ENCODE results near the gene MAP4K2. TPM values are rescaled to one million over a fixed set of nuclear protein-coding genes. Genes with fewer than 3 reads are reported as not detected.
A peak's percentile ranks its signal among the peaks of the same experiment; 100 is the strongest.

Gene MAP4K2
- total and polyA plus RNA-seq, 8 donors, result 2.3 to 66.9 (median 13.4) TPM

GRCh38 chr11:64759722-64760719 lies 43.0 kb downstream of the MAP4K2 start, which contains the start of gene PYGM:
Gene PYGM, minus strand, starts transcription at chr11:64759974. Its CDS starts 76 bp downstream, at chr11:64759898.
- H3K4me3 ChIP-seq, result peak within 1 kb of the TSS; percentile 14 to 35 (median 28)
- no peaks in the 10 kb centered on the region for H3K9me3 ChIP-seq
- peaks cover 29 to 34% (median 32%) of the 10 kb centered on the region in 4 donors for H3K36me3 ChIP-seq
- intact Hi-C loops (cut with DNase I; ENCODE audit: low total_unique reads), result no loop called here
- TF ChIP-seq CTCF (IDR thresholded peaks at IDR 0.05) (no peak), EP300 (IDR thresholded peaks at IDR 0.05) (no peak), POLR2A (IDR thresholded peaks at IDR 0.05) (no peak), POLR2AphosphoS5 (IDR thresholded peaks at IDR 0.05) (peak in 1 of 3 donors; percentile 40)
- peak in 1 of 2 donors; percentile 90 for DNase-seq
- peaks cover 36 to 69% (median 56%) of the 10 kb centered on the region in 4 donors for H3K4me1 ChIP-seq
- H3K27ac ChIP-seq, result peak within 1 kb of the TSS; percentile 6 to 77 (median 61)
- 36 to 51% (median 38%) methylated on average over 21 to 24 of the region's 24 CpGs for WGBS, 5 donors
- H3K27me3 ChIP-seq, result no peaks in the 10 kb centered on the region

GRCh38 chr11:64759131-64759721 lies 43.8 kb downstream of the MAP4K2 start:
- no peaks in the 10 kb centered on the region for H3K9me3 ChIP-seq
- peak overlapping the region; percentile 14 to 35 (median 28) for H3K4me3 ChIP-seq
- H3K27ac ChIP-seq, result peak overlapping the region in 4 of 5 donors; percentile 57 to 77 (median 68)
- 57 to 74% (median 63%) methylated on average over 13 to 21 of the region's 21 CpGs for WGBS, 5 donors
- H3K4me1 ChIP-seq, result peaks cover 29 to 61% (median 48%) of the 10 kb centered on the region in 4 donors
- H3K27me3 ChIP-seq, result no peaks in the 10 kb centered on the region
- DNase-seq, result peak in 1 of 2 donors; percentile 25
- intact Hi-C loops (cut with DNase I; ENCODE audit: low total_unique reads), result no loop called here
- TF ChIP-seq EP300 (IDR thresholded peaks at IDR 0.05), result no peak
- TF ChIP-seq CTCF (IDR thresholded peaks at IDR 0.05), result no peak
- TF ChIP-seq POLR2AphosphoS5 (IDR thresholded peaks at IDR 0.05), result no peak
- TF ChIP-seq POLR2A (IDR thresholded peaks at IDR 0.05), result no peak
- H3K36me3 ChIP-seq, result peaks cover 21 to 26% (median 24%) of the 10 kb centered on the region in 4 donors

- peak in 1 of 2 donors; percentile 7 for DNase-seq
- Histone ChIP-seq H3K4me3 (peak overlapping the region in 1 of 4 donors; percentile 35), H3K9me3 (no peaks in the 10 kb centered on the region), H3K27me3 (no peaks in the 10 kb centered on the region), H3K36me3 (peaks cover 14 to 18% (median 17%) of the 10 kb centered on the region in 4 donors), H3K4me1 (peaks cover 22 to 54% (median 41%) of the 10 kb centered on the region in 4 donors), H3K27ac (peak overlapping the region in 1 of 5 donors; percentile 42)
- no peak for TF ChIP-seq EP300 (IDR thresholded peaks at IDR 0.05)
- TF ChIP-seq CTCF (IDR thresholded peaks at IDR 0.05), result no peak
- no peak for TF ChIP-seq POLR2A (IDR thresholded peaks at IDR 0.05)
- no peak for TF ChIP-seq POLR2AphosphoS5 (IDR thresholded peaks at IDR 0.05)
- 85 to 90% (median 89%) methylated on average over 12 to 15 of the region's 15 CpGs for WGBS, 5 donors
- intact Hi-C loops (cut with DNase I; ENCODE audit: low total_unique reads), result no loop called here
These were observed 44.5 kb downstream of the MAP4K2 start for GRCh38 chr11:64758330-64759079.

All from stomach (tissue), 9 donors.